IgD-negative memory B cell (primary cell): ENCODE measurements around the gene SETD7. TPM values are rescaled to one million over a fixed set of nuclear protein-coding genes. Genes with fewer than 3 reads are reported as not detected.
"Not testable (repeated sequence)": the region's sequence is repeated elsewhere in the genome, so short reads cannot be mapped to it uniquely, and the experiment has no call there.

Experiments
- H3K27ac Mint-ChIP-seq, 3 donors: one replicate each; pipeline ENCODE4 v1.8.0; 2020 to 2022; ENCODE audit warnings: mild to moderate bottlenecking in 3 of 3, mixed read lengths in 3 of 3, moderate library complexity in 1 of 3
- H3K27me3 Mint-ChIP-seq: one replicate; pipeline ENCODE4 v1.8.0; 2021; ENCODE audit warnings: mixed read lengths
- H3K36me3 Mint-ChIP-seq: one replicate; pipeline ENCODE4 v1.8.0; 2020; ENCODE audit warnings: mild to moderate bottlenecking, mixed read lengths
- H3K4me1 Mint-ChIP-seq, 3 donors: one replicate each; pipeline ENCODE4 v1.8.0; 2020 to 2022; ENCODE audit warnings: mixed read lengths in 3 of 3, mild to moderate bottlenecking in 1 of 3
- H3K4me3 Mint-ChIP-seq, 4 donors: one replicate each; pipeline ENCODE4 v1.8.0; 2020 to 2022; ENCODE audit warnings: mild to moderate bottlenecking in 4 of 4, mixed read lengths in 4 of 4, moderate library complexity in 3 of 4
- H3K9me3 Mint-ChIP-seq, 3 donors: one replicate each; pipeline ENCODE4 v1.8.0; 2020 to 2021; ENCODE audit warnings: mixed read lengths in 3 of 3, mild to moderate bottlenecking in 1 of 3
- polyA plus RNA-seq: library from polyadenylated mRNA; unstranded; fragments of 300-500 nt; fragmentation: Illumina TruSeq; gene quantifications from one replicate; pipeline ENCODE4 v1.2.3, GENCODE V29; 2021

SETD7 gene
- polyA plus RNA-seq, 1 donor from 2014 or later, result 2.0 TPM

GRCh38 chr4:139465922-139466321, 90.1 kb downstream of the SETD7 start:
- Mint-ChIP-seq H3K4me3 (no peak overlapping the region), H3K9me3 (peaks cover 0 to 8% (median 3%) of the 10 kb centered on the region in 3 donors), H3K27me3 (no peaks in the 10 kb centered on the region), H3K4me1 (peaks cover 13 to 24% (median 20%) of the 10 kb centered on the region in 3 donors), H3K27ac (no peak overlapping the region), H3K36me3 (peaks cover 11% of the 10 kb centered on the region)

GRCh38 chr4:139464512-139464911, 91.5 kb downstream of the SETD7 start:
- peaks cover 11% of the 10 kb centered on the region for H3K36me3 Mint-ChIP-seq
- H3K27ac Mint-ChIP-seq, H3K9me3 Mint-ChIP-seq, H3K27me3 Mint-ChIP-seq, H3K4me3 Mint-ChIP-seq: not testable (repeated sequence)
- peaks cover 7 to 18% (median 14%) of the 10 kb centered on the region in 3 donors for H3K4me1 Mint-ChIP-seq

DNA sequence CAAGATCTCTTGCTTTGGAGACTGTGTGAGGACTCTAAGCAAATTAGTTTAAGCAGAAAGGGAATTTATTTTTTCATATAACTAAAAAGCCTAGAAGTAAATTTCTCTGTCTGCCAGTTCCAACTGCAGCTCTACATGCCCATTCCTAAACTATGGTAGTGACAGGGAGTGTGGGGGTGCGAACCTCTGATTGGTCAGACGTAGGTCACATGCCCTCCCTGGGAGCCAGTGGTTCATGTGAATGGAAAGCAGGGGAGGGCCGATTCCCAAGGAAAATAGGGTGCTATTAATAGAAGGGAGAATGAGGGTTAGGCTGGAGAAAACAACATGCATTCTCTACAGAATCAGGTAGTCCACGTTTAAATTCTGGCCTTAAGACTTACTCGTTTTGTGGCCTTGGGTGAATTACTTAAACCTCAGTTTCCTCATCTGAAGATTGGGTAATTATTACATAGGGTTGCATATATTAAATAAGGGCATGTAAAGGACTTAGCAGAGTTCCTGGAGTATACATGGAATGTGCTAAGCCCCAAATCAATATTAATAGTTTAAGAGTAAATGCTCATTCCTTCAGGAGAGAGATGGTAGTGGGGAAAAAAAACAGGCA, 94.9 kb downstream of the SETD7 start:
- Mint-ChIP-seq H3K27ac (no peak overlapping the region), H3K4me1 (peaks cover 20 to 35% (median 34%) of the 10 kb centered on the region in 3 donors), H3K4me3 (peak overlapping the region in 1 of 4 donors; percentile 54), H3K9me3 (no peaks in the 10 kb centered on the region), H3K27me3 (no peaks in the 10 kb centered on the region), H3K36me3 (peaks cover 6% of the 10 kb centered on the region)

GRCh38 chr4:139460565-139460964, 95.5 kb downstream of the SETD7 start:
- H3K27ac Mint-ChIP-seq, result no peak overlapping the region
- peaks cover 8% of the 10 kb centered on the region for H3K36me3 Mint-ChIP-seq
- no peaks in the 10 kb centered on the region for H3K27me3 Mint-ChIP-seq
- H3K9me3 Mint-ChIP-seq, result no peaks in the 10 kb centered on the region
- no peak overlapping the region for H3K4me3 Mint-ChIP-seq
- peaks cover 26 to 39% (median 38%) of the 10 kb centered on the region in 3 donors for H3K4me1 Mint-ChIP-seq

GRCh38 chr4:139458999-139459398, 97.0 kb downstream of the SETD7 start:
- H3K27me3 Mint-ChIP-seq, result no peaks in the 10 kb centered on the region
- H3K36me3 Mint-ChIP-seq, result peaks cover 7% of the 10 kb centered on the region
- H3K27ac Mint-ChIP-seq, result peak overlapping the region in 1 of 3 donors; percentile 61
- no peaks in the 10 kb centered on the region for H3K9me3 Mint-ChIP-seq
- H3K4me1 Mint-ChIP-seq, result peaks cover 42 to 49% (median 43%) of the 10 kb centered on the region in 3 donors
- no peak overlapping the region for H3K4me3 Mint-ChIP-seq

DNA sequence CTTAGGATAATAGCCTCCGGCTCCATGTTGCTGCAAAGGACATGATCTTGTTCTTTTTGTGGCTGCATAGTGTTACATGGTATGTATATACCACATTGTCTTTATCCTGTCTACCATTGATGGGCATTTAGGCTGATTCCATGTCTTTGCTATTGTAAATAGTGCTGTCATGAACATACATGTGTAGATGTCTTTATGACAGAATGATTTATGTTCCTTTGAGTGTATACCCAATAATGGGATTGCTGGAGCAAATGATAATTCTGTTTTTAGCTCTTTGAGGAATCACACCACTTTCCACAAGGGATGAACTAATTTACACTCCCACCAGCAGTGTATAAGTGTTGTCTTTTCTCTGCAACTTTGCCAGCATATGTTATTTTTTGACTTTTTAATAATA, 97.5 kb downstream of the SETD7 start:
- no peaks in the 10 kb centered on the region for H3K9me3 Mint-ChIP-seq
- peaks cover 6% of the 10 kb centered on the region for H3K36me3 Mint-ChIP-seq
- H3K27ac Mint-ChIP-seq, result peak overlapping the region in 1 of 3 donors; percentile 61
- H3K27me3 Mint-ChIP-seq, result no peaks in the 10 kb centered on the region
- peak overlapping the region in 2 of 4 donors; percentile 37 to 73 for H3K4me3 Mint-ChIP-seq
- peaks cover 43 to 46% (median 43%) of the 10 kb centered on the region in 3 donors for H3K4me1 Mint-ChIP-seq

DNA sequence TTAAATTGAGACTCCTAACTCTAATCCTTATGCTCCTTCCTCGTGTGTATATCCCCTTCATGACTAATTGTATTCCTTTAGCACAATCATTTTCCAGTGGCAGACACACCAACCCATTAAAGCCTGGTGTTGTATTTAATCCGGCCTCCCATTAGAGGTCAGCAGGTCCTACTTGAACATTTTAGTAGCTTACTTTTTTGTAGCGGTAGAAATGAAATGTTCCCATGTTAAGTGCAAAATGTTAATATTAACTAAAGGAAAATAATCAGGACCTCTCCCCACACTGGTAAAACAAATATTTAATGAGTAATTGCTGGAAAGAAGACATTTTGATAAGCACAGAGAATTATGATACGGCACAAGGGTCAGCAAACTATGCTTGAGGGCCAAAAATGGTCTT, 98.7 kb downstream of the SETD7 start:
- peaks cover 4% of the 10 kb centered on the region for H3K36me3 Mint-ChIP-seq
- H3K4me3 Mint-ChIP-seq, result peak overlapping the region in 1 of 4 donors; percentile 56
- peak overlapping the region in 1 of 3 donors; percentile 48 for H3K27ac Mint-ChIP-seq
- peaks cover 48 to 53% (median 49%) of the 10 kb centered on the region in 3 donors for H3K4me1 Mint-ChIP-seq
- no peaks in the 10 kb centered on the region for H3K9me3 Mint-ChIP-seq
- H3K27me3 Mint-ChIP-seq, result no peaks in the 10 kb centered on the region

DNA sequence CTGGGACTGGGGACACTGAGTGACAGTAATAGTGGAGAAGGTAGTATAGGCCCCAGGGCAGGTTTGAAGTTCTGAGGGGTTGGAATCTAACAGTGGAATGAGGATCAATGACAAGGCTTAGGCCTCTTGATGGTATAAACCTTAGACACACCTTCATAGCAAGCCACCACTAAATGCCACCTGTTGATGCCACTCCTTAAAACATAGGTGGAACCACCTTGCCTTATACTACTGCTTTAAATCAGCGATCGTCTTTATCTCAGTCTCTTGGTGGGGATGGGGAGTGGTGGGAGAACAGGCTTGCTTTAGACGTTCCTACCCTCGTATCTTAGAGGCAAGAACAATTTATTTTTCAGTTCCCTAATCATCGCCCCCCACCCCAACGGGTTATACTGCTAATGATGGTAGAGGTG, 100.9 kb downstream of the SETD7 start:
- peak overlapping the region; percentile 96 to 99 (median 98) for H3K4me3 Mint-ChIP-seq
- H3K36me3 Mint-ChIP-seq, result peaks cover 4% of the 10 kb centered on the region
- H3K27ac Mint-ChIP-seq, result peak overlapping the region in 2 of 3 donors; percentile 96 to 100
- peaks cover 49 to 53% (median 51%) of the 10 kb centered on the region in 3 donors for H3K4me1 Mint-ChIP-seq
- H3K9me3 Mint-ChIP-seq, result no peaks in the 10 kb centered on the region
- H3K27me3 Mint-ChIP-seq, result no peaks in the 10 kb centered on the region

DNA sequence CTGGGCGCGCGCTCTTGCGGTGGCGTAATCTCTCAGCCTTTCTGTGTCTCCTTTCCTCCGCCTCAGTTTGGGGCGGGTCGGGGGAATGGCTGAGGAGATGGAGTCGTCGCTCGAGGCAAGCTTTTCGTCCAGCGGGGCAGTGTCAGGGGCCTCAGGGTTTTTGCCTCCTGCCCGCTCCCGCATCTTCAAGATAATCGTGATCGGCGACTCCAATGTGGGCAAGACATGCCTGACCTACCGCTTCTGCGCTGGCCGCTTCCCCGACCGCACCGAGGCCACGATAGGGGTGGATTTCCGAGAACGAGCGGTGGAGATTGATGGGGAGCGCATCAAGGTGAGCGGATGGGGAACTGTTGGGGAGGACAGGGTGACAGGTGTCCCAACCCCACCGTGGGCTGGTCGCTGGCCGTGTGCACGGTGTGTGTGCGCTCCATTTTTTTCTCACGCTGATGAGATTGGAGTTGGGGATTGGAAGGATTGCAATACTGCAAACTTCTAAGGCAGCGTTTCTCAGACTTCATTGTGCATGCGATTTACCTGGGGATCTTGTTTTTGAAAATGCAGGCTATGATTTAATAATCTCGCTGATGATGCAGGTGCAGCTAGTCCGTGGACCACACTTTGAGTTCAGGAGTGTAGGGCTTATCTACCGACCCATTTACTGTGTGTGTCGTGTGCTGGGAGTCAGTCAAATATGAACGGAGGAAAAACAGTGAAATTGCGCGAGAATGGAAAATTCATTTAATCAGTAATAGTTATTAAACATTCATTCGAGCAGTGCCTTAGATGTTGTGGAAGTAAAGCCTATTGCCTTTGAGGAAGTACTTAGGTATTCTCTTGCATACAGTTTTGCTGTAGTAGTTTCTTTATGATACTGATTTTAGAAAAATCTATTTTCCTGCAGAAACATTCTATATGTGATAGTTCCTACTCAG, 101.6 kb downstream of the SETD7 start, which contains the start of gene RAB33B:
Gene RAB33B, plus strand, starts transcription at position 11 of the 935 bp plus-strand sequence. Its CDS starts 75 bp downstream, at position 86.
- H3K4me3 Mint-ChIP-seq, result peak within 1 kb of the TSS; percentile 98 to 99 (median 99)
- peaks cover 47 to 53% (median 48%) of the 10 kb centered on the region in 3 donors for H3K4me1 Mint-ChIP-seq
- H3K27ac Mint-ChIP-seq, result peak within 1 kb of the TSS; percentile 99 to 100 (median 100)
- peaks cover 4% of the 10 kb centered on the region for H3K36me3 Mint-ChIP-seq
- no peaks in the 10 kb centered on the region for H3K27me3 Mint-ChIP-seq
- H3K9me3 Mint-ChIP-seq, result no peaks in the 10 kb centered on the region

GRCh38 chr4:139453371-139454110, 102.5 kb downstream of the SETD7 start:
- Mint-ChIP-seq H3K4me3 (peak overlapping the region; percentile 98 to 99 (median 99)), H3K36me3 (peaks cover 5% of the 10 kb centered on the region), H3K9me3 (no peaks in the 10 kb centered on the region), H3K27me3 (no peaks in the 10 kb centered on the region), H3K4me1 (peaks cover 40 to 45% (median 44%) of the 10 kb centered on the region in 3 donors), H3K27ac (peak overlapping the region; percentile 99 to 100 (median 100))

GRCh38 chr4:139453041-139453370, 103.0 kb downstream of the SETD7 start:
- H3K36me3 Mint-ChIP-seq, result peaks cover 4% of the 10 kb centered on the region
- peak overlapping the region; percentile 98 to 99 (median 99) for H3K4me3 Mint-ChIP-seq
- peak overlapping the region; percentile 99 to 100 (median 100) for H3K27ac Mint-ChIP-seq
- H3K4me1 Mint-ChIP-seq, result peaks cover 34 to 41% (median 40%) of the 10 kb centered on the region in 3 donors
- no peaks in the 10 kb centered on the region for H3K27me3 Mint-ChIP-seq
- H3K9me3 Mint-ChIP-seq, result no peaks in the 10 kb centered on the region

DNA sequence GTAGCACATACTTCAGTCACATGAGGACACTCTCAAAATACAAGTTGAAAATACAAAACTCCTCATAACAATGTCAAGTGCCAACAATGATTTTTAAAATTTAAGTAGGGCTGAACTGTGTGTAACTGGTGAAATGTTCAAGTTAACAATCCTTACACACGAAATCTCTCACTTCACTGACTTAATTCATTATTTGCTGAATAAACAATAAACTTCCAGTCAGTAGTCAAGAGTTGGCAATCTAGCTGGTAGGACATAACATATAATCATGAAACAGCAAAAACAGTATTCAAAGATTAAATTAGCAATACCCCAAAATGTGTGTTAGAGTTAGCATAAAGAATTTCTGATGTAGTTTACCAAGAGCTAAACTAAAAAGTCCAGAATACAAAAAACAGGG, 104.0 kb downstream of the SETD7 start:
- Mint-ChIP-seq H3K4me3 (no peak overlapping the region), H3K27me3 (no peaks in the 10 kb centered on the region), H3K4me1 (peaks cover 28 to 41% (median 33%) of the 10 kb centered on the region in 3 donors), H3K36me3 (peaks cover 6% of the 10 kb centered on the region), H3K27ac (peak overlapping the region in 2 of 3 donors; percentile 59 to 100), H3K9me3 (no peaks in the 10 kb centered on the region)

DNA sequence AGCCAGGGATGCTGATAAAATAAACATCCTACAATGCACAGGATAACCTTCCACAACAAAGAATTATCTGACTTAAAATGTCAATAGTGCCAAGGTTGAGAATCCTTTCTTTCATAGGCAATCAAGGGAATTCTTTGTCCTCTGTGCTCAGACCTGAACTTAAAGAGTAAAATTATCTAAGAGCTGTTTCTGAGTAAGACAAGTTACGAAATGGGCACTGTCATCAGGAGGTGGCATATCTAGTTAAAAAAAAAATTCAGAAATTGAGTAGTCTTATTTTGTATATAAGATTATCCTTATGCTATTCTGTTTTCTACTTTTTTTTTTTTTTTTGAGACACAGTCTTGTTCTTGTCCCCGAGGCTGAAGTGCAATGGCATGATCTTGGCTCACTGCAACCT, 105.4 kb downstream of the SETD7 start:
- peaks cover 4% of the 10 kb centered on the region for H3K36me3 Mint-ChIP-seq
- no peak overlapping the region for H3K27ac Mint-ChIP-seq
- H3K4me3 Mint-ChIP-seq, result no peak overlapping the region
- H3K9me3 Mint-ChIP-seq, result no peaks in the 10 kb centered on the region
- H3K4me1 Mint-ChIP-seq, result peaks cover 21 to 27% (median 23%) of the 10 kb centered on the region in 3 donors
- no peaks in the 10 kb centered on the region for H3K27me3 Mint-ChIP-seq

- H3K4me1 Mint-ChIP-seq, H3K9me3 Mint-ChIP-seq, H3K36me3 Mint-ChIP-seq, H3K27me3 Mint-ChIP-seq, H3K4me3 Mint-ChIP-seq, H3K27ac Mint-ChIP-seq: not testable (repeated sequence)
Observed at GRCh38 chr4:139447078-139447477, 108.9 kb downstream of the SETD7 start.
